ENCODE data around the gene GGPS1. TPM values are rescaled to one million over a fixed set of nuclear protein-coding genes. Genes with fewer than 3 reads are reported as not detected.
"Not testable (repeated sequence)": the region's sequence is repeated elsewhere in the genome, so short reads cannot be mapped to it uniquely, and the experiment has no call there.

The GGPS1 gene
- total RNA-seq, 1 donor from 2014 or later: 40.7 TPM

DNA sequence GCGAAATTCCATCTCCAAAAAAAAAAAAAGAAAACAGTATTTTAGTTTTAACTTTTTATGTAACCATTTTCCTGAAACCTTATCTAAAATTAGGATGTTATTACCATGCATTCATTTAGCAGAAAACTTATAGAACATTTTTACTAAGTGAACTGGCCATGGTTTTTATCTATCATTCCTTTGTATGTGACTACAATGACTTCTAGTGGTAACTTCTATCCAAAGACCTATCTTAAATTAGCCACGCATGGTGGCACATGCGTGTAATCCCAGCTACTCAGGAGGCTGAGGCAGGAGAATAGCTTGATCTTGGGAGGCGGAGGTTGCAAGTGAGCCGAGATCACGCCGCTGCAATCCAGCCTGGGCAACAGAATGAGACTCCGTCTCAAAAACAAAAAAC lies 11.4 kb downstream of the GGPS1 start:
- DNase-seq (ENCODE audit: low spot score): no peak

DNA sequence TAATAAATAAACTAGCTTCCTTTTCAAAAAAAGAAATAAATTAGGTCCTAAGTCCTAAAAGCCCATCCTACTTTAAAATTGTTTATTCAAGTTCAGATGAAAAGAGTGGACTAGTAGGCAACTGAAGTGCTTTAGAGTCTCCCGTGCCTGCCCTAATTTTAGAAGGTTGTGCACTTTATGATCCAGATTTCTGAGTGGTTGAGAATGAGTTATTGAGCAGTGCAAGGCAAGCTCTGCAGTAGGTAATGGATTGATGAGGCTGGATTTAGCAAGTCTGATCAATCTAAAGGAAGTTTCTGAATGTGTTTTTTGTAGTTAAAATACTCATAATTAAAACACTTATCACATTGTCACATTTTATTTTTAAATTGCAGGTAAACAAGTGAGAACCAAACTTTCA lies 13.0 kb downstream of the GGPS1 start:
- DNase-seq (ENCODE audit: low spot score): no peak

DNA sequence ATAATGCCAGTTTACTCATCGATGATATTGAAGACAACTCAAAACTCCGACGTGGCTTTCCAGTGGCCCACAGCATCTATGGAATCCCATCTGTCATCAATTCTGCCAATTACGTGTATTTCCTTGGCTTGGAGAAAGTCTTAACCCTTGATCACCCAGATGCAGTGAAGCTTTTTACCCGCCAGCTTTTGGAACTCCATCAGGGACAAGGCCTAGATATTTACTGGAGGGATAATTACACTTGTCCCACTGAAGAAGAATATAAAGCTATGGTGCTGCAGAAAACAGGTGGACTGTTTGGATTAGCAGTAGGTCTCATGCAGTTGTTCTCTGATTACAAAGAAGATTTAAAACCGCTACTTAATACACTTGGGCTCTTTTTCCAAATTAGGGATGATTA lies 13.7 kb downstream of the GGPS1 start:
- no peak for DNase-seq (ENCODE audit: low spot score)

DNA sequence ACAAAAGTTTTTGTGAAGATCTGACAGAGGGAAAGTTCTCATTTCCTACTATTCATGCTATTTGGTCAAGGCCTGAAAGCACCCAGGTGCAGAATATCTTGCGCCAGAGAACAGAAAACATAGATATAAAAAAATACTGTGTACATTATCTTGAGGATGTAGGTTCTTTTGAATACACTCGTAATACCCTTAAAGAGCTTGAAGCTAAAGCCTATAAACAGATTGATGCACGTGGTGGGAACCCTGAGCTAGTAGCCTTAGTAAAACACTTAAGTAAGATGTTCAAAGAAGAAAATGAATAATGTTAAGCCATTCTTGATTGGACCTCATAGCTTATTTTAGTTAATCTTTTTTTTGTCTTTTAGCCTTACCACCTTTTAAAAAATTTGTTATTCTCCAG lies 14.1 kb downstream of the GGPS1 start:
- DNase-seq (ENCODE audit: low spot score): no peak

DNA sequence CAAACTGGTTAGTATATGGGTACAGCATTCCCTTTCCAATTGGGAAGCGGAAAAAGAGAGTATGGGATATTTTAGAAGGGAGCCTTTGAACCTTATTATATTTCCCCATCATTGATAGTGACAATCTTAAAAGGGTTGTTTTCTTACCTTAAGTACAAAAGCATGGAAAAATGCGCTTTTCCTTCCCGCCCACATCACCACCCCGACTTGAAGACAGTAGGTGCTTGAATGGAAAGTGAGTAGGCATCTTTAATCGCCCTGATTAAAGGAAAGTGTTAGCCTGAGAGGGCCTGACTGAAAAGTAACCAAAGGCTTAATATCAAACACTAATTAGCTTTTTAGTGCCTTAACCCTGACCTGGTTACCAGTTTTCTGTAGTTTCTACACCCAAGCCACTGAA lies 15.4 kb downstream of the GGPS1 start:
- DNase-seq (ENCODE audit: low spot score): no peak

DNA sequence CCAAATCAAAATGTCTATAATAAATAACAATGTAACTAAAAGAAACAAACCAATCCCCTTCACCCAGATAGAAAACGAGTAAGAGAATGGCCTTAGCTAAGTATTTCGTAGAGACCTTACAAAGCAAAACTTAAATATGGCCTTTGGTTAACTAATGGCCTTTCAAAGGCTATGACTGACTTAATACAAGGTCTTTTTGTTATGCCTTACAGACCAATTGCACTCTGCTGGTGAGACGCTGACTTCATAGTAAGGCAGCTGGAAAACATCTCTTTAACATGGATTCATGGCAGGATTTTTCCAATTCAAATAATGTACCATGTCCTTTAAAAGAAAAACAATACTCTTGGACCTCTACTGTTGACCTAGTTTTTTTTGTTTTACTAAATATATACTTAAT lies 23.1 kb downstream of the GGPS1 start:
- no peak for DNase-seq (ENCODE audit: low spot score)

DNA sequence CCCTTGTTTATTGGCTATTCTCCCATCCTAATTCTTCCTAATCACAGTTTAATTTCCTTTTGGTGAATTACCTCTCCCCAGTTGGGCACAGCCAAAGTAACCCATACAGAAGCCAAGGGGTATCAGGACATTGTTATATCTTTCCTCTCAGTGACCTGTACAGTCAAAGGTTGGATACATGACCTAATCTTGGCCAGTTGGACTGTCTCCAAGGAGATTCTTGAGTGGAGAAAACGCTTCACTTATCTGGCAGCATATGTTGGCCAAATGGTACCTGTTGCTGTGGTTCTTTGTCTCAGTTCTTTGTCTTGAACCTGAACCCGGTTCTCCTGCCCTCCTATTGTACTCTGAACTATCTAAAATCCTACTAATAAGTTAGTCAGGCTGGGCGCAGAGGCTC lies 23.5 kb downstream of the GGPS1 start:
- no peak for DNase-seq (ENCODE audit: low spot score)

DNA sequence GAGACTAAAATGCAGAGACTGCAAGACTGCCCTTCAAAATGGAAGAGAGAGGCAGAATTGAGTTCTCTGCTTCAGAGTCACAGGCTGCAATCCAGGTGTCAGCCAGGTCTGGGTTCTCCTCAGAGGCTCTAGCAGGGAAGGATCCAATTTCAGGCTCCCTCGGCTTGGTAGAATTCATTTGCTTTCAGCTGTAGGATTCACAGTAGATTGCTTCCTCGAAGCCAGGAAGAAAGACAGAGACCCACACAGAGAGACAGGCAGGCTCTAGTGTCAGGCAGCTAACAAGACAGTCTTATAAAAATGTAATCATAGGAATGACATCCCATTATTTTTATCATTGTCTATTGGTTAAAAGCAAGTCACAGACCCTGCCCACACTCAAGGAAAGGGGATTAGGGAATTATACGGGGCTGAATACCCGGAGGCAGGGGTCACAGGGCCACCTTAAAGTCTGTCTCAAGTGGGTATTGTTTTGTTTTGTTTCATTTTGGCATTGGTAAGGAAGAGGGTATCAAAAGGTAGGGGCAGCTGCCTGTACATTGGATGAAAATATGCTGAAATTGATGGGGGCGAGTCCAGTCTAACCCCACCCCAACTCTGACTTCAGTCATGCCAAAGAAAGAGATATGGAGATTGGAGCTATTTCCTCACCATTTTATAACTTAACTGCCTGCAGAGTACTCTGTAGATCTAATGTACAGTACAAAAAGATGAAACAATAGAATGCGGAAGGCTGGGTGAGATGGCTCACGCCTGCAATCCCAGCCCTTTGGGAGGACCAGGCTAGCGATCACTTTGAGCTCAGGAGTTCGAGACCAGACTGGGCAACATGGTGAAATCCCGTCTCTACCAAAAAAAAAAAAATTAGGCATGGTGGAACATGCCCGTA lies 29.4 kb downstream of the GGPS1 start:
- DNase-seq (ENCODE audit: low spot score): no peak

DNA sequence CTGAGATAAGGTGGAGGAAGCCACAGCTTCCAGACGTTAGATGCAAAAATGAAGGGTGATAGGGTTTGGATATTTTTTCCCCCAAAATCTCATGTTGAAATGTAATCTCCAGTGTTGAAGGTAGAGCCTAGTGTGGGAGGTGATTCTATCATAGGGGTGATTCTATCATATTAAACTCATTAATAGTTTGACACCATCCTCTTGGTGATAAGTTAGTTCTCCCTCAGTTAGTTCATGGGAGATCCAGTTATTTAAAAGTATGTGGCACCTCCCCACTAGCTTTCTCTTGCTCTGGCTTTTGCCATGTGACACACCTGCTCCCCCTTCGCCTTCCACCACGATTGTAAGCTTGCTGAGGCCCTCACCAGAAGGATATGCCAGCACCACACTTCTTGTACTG lies 30.5 kb downstream of the GGPS1 start:
- no peak for DNase-seq (ENCODE audit: low spot score)

DNA sequence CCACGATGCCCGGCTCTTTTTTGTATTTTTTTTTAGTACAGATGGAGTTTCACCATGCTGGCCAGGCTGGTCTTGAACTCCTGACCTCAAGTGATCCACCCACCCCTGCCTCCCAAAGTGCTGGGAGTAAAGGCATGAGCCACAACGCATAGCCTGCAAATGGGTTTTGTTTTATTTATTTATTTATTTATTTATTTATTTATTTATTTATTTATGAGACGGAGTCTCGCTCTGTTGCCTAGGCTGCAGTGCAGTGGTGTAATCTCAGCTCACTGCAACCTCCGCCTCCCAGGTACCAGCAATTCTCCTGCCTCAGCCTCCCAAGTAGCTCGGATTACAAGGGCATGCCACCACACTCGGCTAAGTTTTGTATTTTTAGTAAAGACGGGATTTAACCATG lies 35.8 kb downstream of the GGPS1 start:
- DNase-seq (ENCODE audit: low spot score): not testable (repeated sequence)

DNA sequence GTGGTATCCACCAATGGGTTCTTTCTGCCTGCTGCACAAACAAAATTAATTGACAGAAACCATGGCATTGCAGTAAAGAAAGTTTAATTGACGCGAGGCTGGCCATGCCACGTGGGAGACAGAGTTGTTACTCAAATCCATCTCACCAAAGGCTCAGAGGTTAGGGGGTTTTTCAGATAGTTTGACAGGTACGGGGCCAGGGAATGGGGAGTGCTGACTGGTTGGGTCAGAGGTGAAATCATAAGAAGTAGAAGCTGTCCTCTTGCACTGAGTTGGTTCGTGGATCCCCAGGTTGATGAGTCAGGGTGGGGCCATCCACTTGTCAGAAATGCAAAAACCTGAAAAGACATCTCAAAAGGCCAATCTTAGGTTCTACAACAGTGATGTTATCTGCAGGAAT lies 37.9 kb downstream of the GGPS1 start:
- DNase-seq (ENCODE audit: low spot score): no peak

DNA sequence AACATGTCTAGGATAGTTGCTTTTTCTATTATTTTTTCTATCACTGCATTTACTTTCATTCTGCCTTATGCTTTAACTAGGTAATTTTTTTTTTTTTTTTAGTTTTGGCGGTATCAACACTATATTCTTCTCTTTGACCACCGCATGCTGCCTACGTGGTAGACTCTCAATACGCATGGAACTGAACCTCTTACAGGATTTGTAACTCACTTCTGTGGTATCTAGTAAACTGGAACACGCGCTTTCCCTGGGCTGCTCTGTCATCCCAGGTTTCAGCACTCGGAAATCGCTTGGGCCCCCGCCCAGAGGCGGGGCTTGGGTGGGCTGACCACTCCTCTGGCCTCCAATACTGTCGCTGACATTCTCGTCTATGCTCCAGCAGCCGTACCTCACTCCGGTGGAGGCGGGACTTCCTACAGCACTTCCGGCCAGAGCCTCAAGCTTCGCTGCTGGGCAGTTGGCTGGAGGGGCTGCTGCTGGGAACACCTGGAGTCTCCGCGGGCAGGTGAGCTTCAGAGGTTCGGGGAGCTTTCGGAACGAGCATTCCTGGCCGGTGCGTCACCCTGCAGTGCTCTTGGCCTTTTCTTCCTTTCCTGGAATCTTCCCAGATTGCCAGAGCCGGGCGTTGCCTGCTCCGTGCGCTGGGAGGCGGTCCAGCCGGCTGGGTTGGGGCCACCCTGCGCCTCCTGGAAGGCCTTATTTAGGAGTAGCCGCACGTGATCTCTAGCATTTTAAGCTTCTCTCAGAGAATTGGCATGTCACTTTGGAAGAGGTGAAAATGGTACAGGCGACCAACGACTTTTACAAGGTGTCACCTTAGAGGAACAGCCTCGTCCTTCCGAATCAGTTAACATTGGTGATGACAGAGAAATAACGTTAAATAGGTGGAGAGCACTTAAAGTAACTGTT lies 38.9 kb downstream of the GGPS1 start, which contains the start of gene TBCE:
Gene TBCE (plus strand): TSS at position 428 of the 909 bp plus-strand sequence. CDS start 12,623 bp downstream, outside the sequence.
- DNase-seq (ENCODE audit: low spot score): peak; percentile 97

DNA sequence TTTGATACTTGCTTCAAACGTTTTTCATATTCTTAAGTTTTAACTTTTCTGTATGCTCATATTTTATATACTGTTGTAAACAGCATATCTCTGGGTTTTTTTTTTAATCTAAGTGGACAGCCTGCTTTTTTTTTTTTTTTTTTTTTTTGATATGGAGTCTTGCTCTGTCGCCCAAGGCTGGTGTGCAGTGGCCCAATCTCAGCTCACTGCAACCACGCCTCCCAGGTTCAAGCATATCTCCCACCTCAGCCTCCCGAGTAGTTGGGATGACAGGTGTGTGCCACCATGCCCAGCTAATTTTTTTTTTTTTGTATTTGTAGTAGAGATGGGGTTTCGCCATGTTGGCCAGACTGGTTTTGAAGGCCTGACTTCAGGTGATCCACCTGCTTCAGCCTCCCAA lies 40.1 kb downstream of the GGPS1 start:
- no peak for DNase-seq (ENCODE audit: low spot score)

DNA sequence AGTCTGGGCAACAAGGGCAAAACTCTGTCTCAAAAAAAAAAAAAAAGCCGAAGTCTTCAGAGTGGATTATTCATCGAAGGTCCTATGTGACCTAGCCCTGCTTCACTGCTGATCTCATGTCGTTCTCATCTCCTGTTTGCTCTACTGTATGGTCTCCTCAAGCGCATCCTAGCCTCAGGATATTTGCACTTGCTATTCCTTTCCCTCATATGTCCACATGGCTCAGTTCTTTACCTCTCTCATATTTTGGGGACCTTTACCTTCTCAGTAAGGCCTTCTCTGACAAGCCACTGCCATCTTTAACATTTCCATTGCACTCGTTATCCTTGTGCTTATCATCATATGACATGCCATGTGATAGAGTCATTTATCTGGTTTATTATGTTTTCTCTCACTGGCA lies 41.4 kb downstream of the GGPS1 start:
- no peak for DNase-seq (ENCODE audit: low spot score)

DNA sequence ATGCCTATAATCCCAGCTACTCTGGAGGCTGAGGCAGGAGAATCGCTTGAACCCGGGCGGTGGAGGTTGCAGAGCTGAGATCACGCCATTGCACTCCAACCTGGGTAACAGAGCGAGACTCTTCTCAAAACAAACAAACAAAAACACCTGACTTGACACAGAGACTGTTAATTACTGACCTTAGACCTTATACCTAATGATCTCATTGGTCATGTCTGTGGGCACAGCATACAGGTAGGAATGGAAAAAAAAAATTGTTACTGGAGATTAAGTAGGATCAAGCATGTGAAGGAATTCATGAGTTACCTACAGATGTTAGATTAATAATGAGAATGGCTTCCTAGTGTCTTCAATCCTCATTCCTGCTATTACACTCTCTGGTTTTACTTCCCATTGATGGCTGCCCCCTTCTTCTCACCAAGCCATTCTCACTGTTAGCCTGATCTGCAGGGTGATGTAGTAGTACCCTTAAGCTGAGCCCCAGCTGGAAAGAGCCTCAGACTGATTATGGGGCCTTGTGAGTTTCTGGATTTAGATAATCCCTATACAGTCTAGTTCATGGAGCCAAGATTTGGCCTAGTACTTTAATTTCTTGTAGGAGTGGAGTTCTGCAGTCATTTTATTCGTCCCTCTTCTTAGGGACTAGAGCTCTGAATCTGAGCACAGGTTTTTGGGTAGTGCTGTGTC lies 47.7 kb downstream of the GGPS1 start:
- no peak for DNase-seq (ENCODE audit: low spot score)

DNA sequence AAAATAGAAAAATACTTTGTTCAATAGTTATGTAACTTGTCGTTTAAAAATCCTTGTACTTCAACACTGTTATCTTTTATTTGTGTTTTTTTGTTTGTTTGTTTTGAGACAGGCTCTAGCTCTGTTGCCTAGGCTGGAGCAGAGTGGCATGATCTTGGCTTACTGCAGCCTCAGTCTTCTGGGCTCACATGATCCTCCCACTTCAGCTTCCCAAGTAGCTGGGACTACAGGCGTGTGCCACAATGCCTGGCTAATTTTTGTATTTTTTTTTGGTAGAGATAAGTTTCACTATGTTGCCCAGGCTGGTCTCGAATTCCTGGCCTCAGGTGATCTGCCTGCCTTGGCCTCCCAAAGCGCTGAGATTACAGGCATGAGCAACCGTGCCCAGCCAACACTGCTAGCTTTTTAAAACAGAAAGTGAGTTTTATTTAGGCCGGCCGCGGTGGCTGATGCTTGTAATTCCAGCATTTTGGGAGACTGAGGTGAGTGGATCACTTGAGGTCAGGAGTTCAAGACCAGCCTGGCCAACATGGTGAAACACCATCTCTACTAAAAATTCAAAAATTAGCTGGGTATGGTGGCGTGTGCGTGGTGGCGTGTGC lies 49.9 kb downstream of the GGPS1 start:
- not testable (repeated sequence) for DNase-seq (ENCODE audit: low spot score)

DNA sequence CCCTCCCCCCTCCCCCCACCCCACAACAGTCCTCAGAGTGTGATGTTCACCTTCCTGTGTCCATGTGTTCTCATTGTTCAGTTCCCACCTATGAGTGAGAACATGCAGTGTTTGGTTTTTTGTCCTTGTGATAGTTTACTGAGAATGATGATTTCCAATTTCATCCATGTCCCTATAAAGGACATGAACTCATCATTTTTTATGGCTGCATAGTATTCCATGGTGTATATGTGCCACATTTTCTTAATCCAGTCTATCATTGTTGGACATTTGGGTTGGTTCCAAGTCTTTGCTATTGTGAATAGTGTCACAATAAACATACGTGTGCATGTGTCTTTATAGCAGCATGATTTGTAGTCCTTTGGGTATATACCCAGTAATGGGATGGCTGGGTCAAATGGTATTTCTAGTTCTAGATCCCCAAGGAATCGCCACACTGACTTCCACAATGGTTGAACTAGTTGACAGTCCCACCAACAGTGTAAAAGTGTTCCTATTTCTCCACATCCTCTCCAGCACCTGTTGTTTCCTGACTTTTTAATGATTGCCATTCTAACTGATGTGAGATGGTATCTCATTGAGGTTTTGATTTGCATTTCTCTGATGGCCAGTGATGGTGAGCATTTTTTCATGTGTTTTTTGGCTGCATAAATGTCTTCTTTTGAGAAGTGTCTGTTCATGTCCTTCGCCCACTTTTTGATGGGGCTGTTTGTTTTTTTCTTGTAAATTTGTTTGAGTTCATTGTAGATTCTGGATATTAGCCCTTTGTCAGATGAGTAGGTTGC lies 53.8 kb downstream of the GGPS1 start:
- DNase-seq (ENCODE audit: low spot score): not testable (repeated sequence)

DNA sequence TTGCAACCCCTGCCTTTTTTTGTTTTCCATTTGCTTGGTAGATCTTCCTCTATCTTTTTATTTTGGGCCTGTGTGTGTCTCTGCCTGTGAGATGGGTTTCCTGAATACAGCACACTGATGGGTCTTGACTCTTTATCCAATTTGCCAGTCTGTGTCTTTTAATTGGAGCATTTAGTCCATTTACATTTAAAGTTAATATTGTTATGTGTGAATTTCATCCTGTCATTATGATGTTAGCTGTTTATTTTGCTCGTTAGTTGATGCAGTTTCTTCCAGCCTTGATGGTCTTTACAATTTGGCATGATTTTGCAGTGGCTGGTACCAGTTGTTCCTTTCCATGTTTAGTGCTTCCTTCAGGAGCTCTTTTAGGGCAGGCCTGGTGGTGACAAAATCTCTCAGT lies 57.3 kb downstream of the GGPS1 start:
- DNase-seq (ENCODE audit: low spot score): not testable (repeated sequence)

DNA sequence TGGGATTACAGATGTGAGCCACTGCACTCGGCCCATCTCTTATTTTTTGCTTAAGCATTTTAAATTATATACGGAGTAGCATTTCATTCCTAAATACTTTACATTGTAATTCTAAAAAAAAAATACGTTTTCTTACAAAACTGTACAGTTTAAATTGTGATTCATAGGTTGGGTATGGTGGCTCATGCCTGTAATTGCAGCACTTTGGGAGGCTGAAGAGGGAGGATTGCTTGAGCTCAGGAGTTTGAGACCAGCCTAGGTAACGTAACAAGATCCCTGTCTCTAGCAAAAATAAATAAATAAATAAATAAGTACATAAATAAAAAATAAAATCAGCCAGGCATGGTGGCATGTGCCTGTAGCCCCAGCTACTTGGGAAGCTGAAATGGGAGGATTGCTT lies 63.5 kb downstream of the GGPS1 start:
- no peak for DNase-seq (ENCODE audit: low spot score)

Data from ureter (tissue), 1 donor.